ENCODE results near the gene GRB10. TPM values are rescaled to one million over a fixed set of nuclear protein-coding genes. Genes with fewer than 3 reads are reported as not detected.
"Not testable (repeated sequence)": the region's sequence is repeated elsewhere in the genome, so short reads cannot be mapped to it uniquely, and the experiment has no call there.

Gene GRB10
- total RNA-seq, 1 donor from 2014 or later, result 51.8 TPM

DNA sequence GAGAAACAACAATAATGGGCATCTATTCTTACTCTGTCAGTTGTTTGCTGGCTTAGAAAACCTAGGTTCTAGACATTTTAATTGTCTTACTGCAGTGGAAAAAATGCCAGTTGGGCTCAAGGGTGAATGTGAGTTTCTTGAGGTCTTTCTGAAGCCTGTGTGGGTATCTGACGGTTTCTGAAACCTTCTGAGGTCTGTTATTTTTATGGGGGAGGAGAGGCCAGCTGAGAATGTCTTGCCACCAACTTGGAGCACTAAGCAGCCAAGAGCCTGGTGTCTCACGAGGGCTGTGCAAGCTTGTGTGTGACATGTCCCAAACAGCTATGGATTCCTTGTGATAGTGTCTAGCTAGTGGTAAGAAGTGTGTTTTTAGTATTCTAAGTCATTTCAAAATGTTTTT lies 193.3 kb downstream of the GRB10 start:
- DNase-seq (ENCODE audit: low spot score), result no peak
- intact Hi-C loops (cut with DNase I), result no loop called here

- DNase-seq (ENCODE audit: low spot score), result no peak
- intact Hi-C loops (cut with DNase I), result no loop called here
These were observed 193.8 kb downstream of the GRB10 start for GRCh38 chr7:50588937-50589336.

GRCh38 chr7:50587737-50588136 lies 195.0 kb downstream of the GRB10 start:
- intact Hi-C loops (cut with DNase I), result no loop called here
- DNase-seq (ENCODE audit: low spot score), result no peak

DNA sequence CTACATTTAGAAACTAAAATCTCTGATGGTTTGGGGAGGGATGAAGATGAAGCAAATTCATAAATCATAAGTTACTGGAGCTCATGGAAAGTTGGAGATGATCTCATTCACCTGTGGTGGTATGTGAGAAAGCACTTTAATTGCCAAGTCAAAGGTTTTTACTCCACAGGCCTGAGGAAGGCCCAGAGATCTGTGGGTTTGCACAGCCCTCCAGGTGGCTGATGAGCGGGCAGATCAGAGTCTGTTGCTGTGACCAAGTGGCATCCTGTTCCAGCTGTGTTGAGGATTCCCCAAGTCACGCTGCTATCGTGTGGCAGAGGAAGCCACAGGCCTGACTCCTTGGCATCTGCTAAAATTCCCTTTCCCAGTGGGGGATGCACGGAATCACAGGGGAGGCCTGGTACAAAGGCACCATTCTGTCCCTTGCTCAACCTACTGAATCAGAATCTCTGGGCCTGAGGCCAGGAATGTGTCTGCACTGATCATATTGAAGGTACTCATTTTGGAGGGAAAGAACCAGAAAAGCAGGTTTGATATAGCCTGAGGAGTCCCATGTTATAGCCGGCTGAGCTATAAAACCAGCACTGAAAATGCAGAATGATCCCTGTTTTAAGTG lies 197.8 kb downstream of the GRB10 start:
- intact Hi-C loops (cut with DNase I), result no loop called here

DNA sequence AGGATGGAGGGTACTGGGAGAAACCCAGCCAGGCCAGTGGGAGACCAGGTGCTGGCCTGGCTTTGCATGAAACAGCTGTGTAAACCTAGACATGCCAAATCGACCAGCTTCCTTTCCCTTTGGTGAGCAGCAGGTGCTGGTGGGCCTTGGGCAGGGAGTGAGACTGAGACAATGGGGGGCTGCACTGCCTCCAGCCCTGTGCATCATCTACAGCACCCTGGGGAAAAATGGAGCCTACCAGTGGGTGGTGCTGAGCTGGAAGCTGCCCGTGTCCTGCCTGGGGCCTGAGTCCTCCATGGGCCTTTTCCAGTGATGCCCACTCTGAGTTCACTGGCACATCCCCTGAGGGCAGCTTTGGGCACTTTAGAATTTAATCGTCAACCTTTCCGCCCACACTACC lies 198.3 kb downstream of the GRB10 start:
- DNase-seq (ENCODE audit: low spot score), result no peak
- intact Hi-C loops (cut with DNase I), result no loop called here

More for the DNA sequence above, 197.8 kb downstream of the GRB10 start:
- no peak for DNase-seq (ENCODE audit: low spot score)

DNA sequence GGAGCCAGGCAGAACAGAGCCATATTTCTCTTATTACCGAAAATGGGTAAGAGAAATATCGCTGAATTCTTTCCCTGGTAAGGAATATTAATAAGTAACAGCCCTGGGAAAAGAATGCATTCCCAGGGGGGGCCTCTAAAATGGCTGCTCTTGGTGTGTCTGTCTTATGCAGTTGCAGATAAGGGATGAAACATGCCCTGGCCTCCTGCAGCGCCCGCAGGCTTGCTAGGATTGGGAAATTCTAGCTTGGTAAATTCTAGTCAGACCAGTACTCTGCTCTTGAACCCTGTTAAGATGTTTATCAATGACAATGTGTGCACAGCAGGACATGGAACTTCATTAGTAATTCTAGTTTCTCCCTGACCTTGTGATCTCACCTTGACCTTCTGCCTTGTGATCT lies 199.4 kb downstream of the GRB10 start:
- DNase-seq (ENCODE audit: low spot score); intact Hi-C loops (cut with DNase I): not testable (repeated sequence)

- intact Hi-C loops (cut with DNase I); DNase-seq (ENCODE audit: low spot score): not testable (repeated sequence)
These were observed 200.4 kb downstream of the GRB10 start for GRCh38 chr7:50582271-50582670.

DNA sequence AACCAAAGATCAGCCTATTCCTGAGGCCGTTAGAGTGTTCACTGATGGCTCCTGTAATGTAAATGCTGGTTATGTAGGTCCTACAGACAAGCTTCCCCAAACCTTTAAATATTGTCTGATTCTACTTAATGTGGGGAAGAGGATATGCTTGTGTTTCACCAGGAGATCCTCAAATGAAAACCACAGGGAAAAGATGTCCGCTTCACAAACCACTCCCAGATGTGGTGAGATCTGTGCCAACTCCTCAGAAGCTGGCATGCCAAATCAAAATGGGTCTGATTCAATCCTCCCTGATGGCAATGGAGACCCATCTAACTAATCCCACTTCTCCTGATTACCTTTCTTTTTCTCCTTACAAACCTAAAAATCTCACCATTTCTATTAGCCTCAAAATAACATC lies 202.0 kb downstream of the GRB10 start:
- DNase-seq (ENCODE audit: low spot score); intact Hi-C loops (cut with DNase I): not testable (repeated sequence)

DNA sequence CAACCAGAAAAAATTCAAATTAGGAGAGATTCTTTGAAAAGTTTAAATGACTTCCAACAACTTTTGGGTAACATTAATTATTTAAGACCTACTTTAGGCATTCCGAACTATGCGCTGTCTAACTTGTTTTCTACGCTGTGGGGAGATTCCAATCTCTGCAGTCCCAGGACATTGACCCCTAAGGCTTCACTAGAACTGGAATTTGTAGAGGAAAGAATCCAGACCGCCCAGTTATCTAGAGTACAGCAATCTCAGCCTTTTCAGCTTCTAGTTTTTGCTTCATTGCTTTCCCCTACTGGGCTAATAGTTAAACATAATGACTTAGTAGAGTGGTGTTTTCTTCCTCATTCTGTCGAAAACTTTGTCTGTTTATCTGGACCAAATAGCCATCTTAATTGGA lies 202.6 kb downstream of the GRB10 start:
- no peak for DNase-seq (ENCODE audit: low spot score)
- intact Hi-C loops (cut with DNase I), result no loop called here

DNA sequence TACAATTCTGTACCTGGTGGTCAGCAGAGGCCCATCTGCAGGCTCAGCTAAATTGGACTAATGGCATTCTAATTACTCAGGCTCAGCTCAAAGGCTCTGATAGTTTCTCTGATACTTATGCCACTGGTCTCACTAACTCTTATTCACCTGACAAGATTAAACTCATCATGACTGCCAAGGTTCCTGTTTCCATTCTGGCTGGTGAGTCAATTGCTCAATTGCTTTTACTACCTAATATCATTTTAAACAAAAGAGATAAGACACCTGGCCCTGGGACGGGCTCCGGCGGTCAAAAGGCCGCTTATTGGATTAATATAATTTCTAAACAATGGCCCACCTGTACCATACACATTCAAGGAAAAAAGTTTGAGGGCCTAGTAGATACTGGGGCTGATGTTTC lies 204.6 kb downstream of the GRB10 start:
- DNase-seq (ENCODE audit: low spot score); intact Hi-C loops (cut with DNase I): not testable (repeated sequence)

DNA sequence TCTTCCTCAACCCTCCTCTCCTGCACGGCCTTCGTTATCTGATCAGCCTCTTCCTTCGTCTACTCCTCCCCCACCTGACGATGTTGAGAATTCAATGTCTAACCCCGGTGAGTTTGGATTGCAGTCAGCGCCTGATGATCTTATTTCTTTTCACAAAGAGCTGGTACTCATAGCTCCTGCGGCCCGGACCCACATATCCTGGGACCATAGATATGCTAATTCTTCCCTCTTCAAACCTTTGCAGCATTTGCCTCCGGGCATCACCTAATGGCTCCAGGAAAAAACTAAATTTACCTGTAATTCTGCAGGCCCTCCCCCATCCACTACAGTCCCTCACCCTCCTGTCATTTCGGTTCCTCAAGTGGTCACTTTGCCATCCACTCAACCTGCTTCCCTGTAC lies 205.1 kb downstream of the GRB10 start:
- intact Hi-C loops (cut with DNase I), result no loop called here
- DNase-seq (ENCODE audit: low spot score), result no peak

DNA sequence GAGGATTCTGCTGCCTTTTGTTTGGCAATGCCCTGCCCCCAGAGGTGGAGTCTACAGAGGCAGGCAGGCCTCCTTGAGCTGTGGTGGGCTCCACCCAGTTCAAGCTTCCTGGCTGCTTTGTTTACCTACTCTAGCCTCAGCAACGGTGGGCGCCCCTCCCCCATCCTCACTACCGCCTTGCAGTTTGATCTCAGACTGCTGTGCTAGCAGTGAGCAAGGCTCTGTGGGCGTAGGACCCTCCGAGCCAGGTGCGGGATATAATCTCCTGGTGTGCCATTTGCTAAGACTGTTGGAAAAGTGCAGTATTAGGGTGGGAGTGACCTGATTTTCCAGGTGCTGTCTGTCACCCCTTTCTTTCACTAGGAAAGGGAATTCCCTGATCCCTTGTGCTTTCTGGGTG lies 206.3 kb downstream of the GRB10 start:
- intact Hi-C loops (cut with DNase I); DNase-seq (ENCODE audit: low spot score): not testable (repeated sequence)

- no peak for DNase-seq (ENCODE audit: low spot score)
- intact Hi-C loops (cut with DNase I), result no loop called here
These were observed 214.9 kb downstream of the GRB10 start for GRCh38 chr7:50567715-50568261.

- no peak for DNase-seq (ENCODE audit: low spot score)
- intact Hi-C loops (cut with DNase I), result no loop called here
These were observed 216.7 kb downstream of the GRB10 start for GRCh38 chr7:50565977-50566376.

- DNase-seq (ENCODE audit: low spot score), result no peak
- intact Hi-C loops (cut with DNase I), result no loop called here
These were observed 217.2 kb downstream of the GRB10 start for GRCh38 chr7:50565559-50565916.

DNA sequence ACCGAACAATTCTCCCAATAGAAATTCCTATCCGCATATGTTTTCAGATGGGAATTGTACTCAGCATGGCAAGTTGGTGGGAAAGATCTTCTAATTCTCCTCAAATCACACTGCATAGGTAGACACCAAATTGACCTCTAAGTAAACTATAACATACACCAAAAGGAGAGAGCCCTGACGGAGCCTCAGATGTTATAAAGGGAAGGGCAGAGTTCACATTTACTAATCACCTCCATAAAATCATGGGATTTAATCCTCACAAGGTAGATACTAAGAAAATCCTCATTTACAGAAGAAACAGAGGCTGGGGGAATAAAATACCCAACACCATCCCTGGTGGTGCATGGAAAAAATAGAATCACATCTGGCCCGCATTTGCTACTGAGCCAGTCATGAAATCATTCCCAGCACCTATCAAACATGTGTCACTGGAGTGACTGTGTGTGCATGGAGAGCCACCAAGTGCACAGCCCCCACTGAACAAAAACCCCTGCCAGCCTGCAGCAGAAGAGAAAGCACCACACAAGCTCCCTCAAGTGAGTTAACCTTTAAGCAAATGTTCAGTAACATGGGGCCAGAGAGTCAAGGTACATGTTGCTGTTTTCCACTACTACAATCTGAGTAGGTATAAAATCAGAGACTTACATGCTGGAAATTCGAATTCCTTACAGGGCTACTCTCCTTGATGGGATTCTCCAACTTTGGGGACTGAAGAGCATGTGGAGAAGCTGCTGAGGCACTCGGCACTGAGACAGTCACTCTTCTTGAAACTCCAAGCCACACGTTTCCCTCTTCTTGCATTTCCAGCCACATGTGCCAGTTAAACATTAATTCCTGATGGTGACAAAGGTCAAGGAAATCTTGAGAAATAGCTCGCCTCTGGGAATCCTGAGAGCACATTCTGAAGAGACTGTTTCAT lies 217.8 kb downstream of the GRB10 start, which contains the start of gene DDC:
TSS of gene DDC (minus strand) at position 766 of the 919 bp plus-strand sequence. CDS start 21,320 bp downstream, outside the sequence.
- intact Hi-C loops (cut with DNase I), result no loop called here
- DNase-seq (ENCODE audit: low spot score), result no peak

- DNase-seq (ENCODE audit: low spot score), result no peak
- intact Hi-C loops (cut with DNase I), result no loop called here
These were observed 218.5 kb downstream of the GRB10 start for GRCh38 chr7:50564171-50564570.

- DNase-seq (ENCODE audit: low spot score), result no peak
- intact Hi-C loops (cut with DNase I), result no loop called here
These were observed 220.6 kb downstream of the GRB10 start for GRCh38 chr7:50562136-50562535.

DNA sequence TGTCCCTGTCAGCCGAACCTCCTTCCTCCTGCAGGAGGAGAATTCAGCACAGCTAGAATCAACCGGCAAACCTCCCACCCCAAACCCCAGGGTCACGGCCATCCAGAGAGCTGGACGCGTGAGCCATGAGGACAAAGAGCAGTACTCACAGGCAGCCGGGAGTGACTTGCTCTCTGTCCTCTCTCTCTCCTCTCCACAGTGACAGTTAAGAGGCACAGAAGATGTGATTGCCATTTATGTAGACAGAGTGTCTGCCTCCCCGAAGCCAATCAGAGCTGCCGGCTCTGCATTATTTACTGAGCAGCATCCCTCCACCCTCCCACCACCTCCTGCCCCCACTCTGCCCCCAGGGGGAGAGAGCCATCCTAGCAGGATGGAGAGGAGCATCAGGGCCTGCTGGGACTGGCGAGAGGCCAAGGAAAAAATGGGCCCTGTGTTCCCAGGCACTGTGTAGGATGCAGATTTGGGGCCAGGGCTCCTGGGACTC lies 221.8 kb downstream of the GRB10 start:
- intact Hi-C loops (cut with DNase I), result no loop called here
- DNase-seq (ENCODE audit: low spot score), result peak; percentile 66

DNA sequence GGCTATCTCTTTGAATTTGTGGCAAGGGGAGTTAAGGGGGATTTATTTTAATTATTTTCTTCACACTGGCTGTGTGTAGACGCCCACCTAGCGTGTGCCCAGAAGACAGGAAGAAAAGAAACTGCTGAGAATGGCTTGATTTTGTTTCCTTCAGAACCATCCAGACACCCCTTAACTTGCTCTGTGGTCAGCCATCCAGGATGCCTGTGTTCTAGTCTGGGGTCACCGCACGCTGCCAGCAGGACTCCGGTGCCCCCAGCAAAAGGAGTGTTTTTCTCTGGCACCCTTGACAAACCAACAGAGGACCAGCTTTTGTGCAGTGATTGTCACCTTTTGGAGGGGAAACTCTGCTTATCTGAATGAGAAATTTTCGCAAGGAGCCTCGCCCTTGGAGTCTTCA lies 222.8 kb downstream of the GRB10 start:
- no peak for DNase-seq (ENCODE audit: low spot score)
- intact Hi-C loops (cut with DNase I), result no loop called here

Measured in cardiac septum (tissue), 1 donor.